Endothelial cell (in vitro differentiated cells): ENCODE data around the gene LRRC27. TPM values are rescaled to one million over a fixed set of nuclear protein-coding genes. Genes with fewer than 3 reads are reported as not detected.
A peak's percentile ranks its signal among the peaks of the same experiment; 100 is the strongest.

Experiments used
- DNase-seq: peaks from one replicate; pipeline ENCODE4 v3.0.0; 2021; ENCODE audit warnings: low spot score
- H3K27ac Mint-ChIP-seq: one replicate; pipeline ENCODE4 v1.8.0; 2021; ENCODE audit warnings: mixed read lengths, inconsistent platforms; ENCODE audit not compliant: unreplicated experiment
- H3K27me3 Mint-ChIP-seq: one replicate; pipeline ENCODE4 v1.8.0; 2021; ENCODE audit warnings: mild to moderate bottlenecking, moderate library complexity, mixed read lengths, inconsistent platforms; ENCODE audit not compliant: unreplicated experiment
- H3K36me3 Mint-ChIP-seq: one replicate; pipeline ENCODE4 v1.8.0; 2021; ENCODE audit warnings: mild to moderate bottlenecking, low read depth, mixed read lengths, inconsistent platforms; ENCODE audit not compliant: unreplicated experiment
- H3K4me1 Mint-ChIP-seq: one replicate; pipeline ENCODE4 v1.8.0; 2021; ENCODE audit warnings: mild to moderate bottlenecking, mixed read lengths, inconsistent platforms; ENCODE audit not compliant: unreplicated experiment
- H3K4me3 Mint-ChIP-seq: one replicate; pipeline ENCODE4 v1.8.0; 2021; ENCODE audit warnings: mild to moderate bottlenecking, mixed read lengths, inconsistent platforms; ENCODE audit not compliant: unreplicated experiment
- H3K9me3 Mint-ChIP-seq: one replicate; pipeline ENCODE4 v1.8.0; 2021; ENCODE audit warnings: mixed read lengths, inconsistent platforms; ENCODE audit not compliant: unreplicated experiment
- total RNA-seq: library from RNA; stranded (reverse); fragmentation: NEBNext Ultra II Directional; extraction: Animal tissue kit (Norgen Biotek cat#: 25700); gene quantifications from one replicate; pipeline ENCODE4 v1.2.1, GENCODE V29; 2021; ENCODE audit not compliant: unreplicated experiment
- TF ChIP-seq, protein P1 (sequence below): fragments of 200-600 bp; sonication (generic); IDR thresholded peaks from one replicate; pipeline ENCODE4 v1.5.0; 2021; ENCODE audit warnings: antibody characterized with exemption; ENCODE audit not compliant: unreplicated experiment

The LRRC27 gene
- total RNA-seq, 1 donor from 2014 or later = 11.1 TPM

DNA sequence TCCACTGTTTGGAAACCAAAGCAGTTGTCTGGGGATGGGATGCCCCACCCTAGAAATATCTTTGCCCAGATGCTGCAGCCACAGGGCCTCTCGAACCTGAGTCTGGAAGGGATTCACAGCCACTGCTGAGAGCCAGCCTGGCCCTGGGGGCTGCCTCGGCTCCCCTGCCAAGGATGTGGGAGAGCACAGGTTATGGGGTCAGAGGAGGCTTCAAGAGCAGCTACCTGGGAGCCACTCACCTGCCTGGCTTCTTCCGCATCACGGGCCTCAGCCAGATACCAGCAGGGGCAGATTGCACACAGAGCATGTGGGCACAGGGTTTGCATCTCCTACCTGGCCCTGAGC lies 59.7 kb downstream of the LRRC27 start:
- no peak overlapping the region for H3K4me3 Mint-ChIP-seq

DNA sequence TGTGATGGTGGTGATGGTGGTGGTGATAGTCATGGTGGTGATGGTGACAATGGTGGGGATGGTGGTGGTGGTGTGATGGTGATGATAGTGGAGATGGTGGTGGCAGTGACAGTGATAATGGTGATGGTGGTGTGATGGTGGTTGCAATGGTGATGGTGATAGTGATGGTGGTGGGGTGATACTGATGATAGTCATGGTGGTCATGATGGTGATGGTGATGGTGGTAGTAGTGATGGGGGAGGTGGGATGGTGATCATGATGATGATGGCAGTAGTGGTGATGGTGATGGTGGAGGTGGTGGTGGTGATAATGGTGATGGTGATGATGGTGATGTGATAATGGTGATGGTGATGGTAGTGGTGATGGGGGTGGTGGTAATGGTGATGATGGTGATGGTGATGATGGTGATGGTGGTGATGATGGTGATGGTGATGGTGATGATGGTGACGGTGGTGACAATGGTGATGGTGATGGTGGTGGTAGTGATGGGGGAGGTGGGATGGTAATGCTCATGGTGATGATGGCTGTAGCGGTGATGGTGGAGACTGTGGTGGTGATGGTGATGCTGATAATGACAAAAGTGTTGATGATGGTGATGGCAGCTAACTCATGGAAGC lies 60.3 kb downstream of the LRRC27 start:
- Mint-ChIP-seq H3K27me3 (peaks cover 13% of the 10 kb centered on the region), H3K36me3 (peaks cover 8% of the 10 kb centered on the region), H3K4me1 (peaks cover 5% of the 10 kb centered on the region), H3K27ac (peak overlapping the region; percentile 6), H3K4me3 (peak overlapping the region; percentile 45), H3K9me3 (no peaks in the 10 kb centered on the region)
- TF ChIP-seq, protein P1, sequence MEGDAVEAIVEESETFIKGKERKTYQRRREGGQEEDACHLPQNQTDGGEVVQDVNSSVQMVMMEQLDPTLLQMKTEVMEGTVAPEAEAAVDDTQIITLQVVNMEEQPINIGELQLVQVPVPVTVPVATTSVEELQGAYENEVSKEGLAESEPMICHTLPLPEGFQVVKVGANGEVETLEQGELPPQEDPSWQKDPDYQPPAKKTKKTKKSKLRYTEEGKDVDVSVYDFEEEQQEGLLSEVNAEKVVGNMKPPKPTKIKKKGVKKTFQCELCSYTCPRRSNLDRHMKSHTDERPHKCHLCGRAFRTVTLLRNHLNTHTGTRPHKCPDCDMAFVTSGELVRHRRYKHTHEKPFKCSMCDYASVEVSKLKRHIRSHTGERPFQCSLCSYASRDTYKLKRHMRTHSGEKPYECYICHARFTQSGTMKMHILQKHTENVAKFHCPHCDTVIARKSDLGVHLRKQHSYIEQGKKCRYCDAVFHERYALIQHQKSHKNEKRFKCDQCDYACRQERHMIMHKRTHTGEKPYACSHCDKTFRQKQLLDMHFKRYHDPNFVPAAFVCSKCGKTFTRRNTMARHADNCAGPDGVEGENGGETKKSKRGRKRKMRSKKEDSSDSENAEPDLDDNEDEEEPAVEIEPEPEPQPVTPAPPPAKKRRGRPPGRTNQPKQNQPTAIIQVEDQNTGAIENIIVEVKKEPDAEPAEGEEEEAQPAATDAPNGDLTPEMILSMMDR = no peak
- DNase-seq = no peak

More for the DNA sequence above, 59.7 kb downstream of the LRRC27 start:
- TF ChIP-seq, protein P1 = no peak
- Mint-ChIP-seq H3K36me3 (peaks cover 8% of the 10 kb centered on the region), H3K27me3 (peaks cover 16% of the 10 kb centered on the region), H3K9me3 (no peaks in the 10 kb centered on the region), H3K4me1 (peaks cover 5% of the 10 kb centered on the region), H3K27ac (no peak overlapping the region)
- DNase-seq = no peak

DNA sequence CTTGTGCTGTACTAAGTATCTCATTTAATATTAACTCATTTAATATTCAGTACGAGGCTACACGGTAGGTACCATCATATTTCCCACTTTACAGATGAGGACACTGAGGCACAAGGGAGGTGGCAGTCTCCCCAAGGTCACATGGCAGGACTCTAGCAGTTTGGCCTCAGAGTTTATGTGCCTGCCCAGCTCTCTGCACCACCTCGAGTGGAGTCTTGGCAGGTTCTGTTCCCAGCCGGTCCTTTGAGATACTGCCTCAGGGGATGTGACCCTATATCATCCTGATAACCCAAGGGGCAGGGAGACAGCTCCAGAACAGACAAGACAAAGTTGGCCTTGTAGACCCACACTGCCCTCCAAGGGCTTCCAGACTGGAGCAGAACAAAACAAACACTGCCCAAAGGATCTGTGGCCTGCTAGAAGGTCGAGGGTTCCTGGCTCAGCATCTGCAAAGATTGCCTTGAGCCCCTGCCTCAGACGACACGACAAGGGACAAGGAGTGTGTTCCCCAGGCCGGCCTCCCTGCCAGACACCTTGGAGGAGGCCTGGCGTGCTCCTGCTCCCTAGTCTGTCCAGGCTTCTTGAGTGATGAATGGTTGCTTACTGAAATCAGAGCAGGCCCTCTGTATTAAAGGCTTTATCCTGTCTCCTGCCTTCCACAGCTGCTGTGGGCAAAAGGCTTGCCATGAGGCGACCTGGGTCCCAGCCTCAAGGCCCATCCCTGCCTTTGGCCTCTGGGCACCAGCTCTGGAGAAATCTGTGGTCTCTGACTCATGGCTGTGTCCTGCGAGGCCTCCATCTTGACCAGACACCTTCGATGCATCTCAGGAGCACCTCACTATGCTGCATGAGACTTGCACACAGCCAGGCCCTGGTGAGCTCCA lies 61.1 kb downstream of the LRRC27 start:
- H3K27ac Mint-ChIP-seq = no peak overlapping the region
- peaks cover 7% of the 10 kb centered on the region for H3K4me1 Mint-ChIP-seq
- H3K9me3 Mint-ChIP-seq = no peaks in the 10 kb centered on the region
- H3K27me3 Mint-ChIP-seq = peaks cover 9% of the 10 kb centered on the region
- H3K36me3 Mint-ChIP-seq = peaks cover 8% of the 10 kb centered on the region
- DNase-seq = no peak
- no peak overlapping the region for H3K4me3 Mint-ChIP-seq
- TF ChIP-seq, protein P1 = no peak

DNA sequence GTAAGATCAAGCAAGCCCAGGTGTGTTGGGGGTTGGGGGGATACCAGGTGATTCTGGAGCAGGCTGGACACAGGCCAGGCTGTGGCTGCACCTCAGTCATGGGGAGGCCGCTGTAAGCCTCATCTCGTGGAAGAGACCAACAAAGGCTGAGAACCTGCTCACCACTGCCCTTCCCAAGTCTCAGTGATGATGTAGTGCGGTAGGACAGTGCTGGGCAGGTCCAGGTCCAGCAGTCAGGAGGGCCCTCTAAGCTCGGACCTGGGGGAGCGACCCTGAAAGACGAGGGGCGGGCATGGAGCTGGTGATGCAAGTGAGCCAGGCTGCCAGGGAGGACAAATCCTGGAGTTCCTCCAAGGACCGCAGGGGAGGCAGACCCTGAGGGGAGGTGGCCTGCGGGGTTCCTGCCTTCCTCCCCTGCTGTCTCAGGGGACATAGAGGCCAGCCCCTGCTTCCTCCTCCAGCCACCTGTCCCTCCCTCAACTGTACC lies 61.7 kb downstream of the LRRC27 start:
- H3K27ac Mint-ChIP-seq = no peak overlapping the region
- H3K4me3 Mint-ChIP-seq = no peak overlapping the region
- peaks cover 7% of the 10 kb centered on the region for H3K4me1 Mint-ChIP-seq
- DNase-seq = no peak
- peaks cover 8% of the 10 kb centered on the region for H3K36me3 Mint-ChIP-seq
- TF ChIP-seq, protein P1 = no peak
- H3K27me3 Mint-ChIP-seq = peaks cover 9% of the 10 kb centered on the region
- H3K9me3 Mint-ChIP-seq = no peaks in the 10 kb centered on the region
